Esophagus squamous epithelium (tissue), 4 donors: ENCODE measurements around the gene NSUN4.
"Not testable (repeated sequence)": the region's sequence is repeated elsewhere in the genome, so short reads cannot be mapped to it uniquely, and the experiment has no call there.

Experiments
- POLR2A ChIP-seq, 4 donors: fragments of 450-650 bp; IDR thresholded peaks; one replicate each; pipeline ENCODE4 v1.6.1; 2017; ENCODE audit warnings: antibody characterized with exemption in 4 of 4, mild to moderate bottlenecking in 4 of 4, moderate library complexity in 3 of 4
- TF ChIP-seq, protein P1 (sequence below), 6 experiments: fragments of 450-650 bp in 4 of 6; fragments of 200-600 bp in 2 of 6; sonication (generic) in 2 of 6; IDR thresholded peaks; one replicate each; pipeline ENCODE4 v1.5.1; 2016 to 2019; ENCODE audit warnings: antibody characterized with exemption in 6 of 6, mild to moderate bottlenecking in 4 of 6, moderate library complexity in 4 of 6

- TF ChIP-seq, protein P1, sequence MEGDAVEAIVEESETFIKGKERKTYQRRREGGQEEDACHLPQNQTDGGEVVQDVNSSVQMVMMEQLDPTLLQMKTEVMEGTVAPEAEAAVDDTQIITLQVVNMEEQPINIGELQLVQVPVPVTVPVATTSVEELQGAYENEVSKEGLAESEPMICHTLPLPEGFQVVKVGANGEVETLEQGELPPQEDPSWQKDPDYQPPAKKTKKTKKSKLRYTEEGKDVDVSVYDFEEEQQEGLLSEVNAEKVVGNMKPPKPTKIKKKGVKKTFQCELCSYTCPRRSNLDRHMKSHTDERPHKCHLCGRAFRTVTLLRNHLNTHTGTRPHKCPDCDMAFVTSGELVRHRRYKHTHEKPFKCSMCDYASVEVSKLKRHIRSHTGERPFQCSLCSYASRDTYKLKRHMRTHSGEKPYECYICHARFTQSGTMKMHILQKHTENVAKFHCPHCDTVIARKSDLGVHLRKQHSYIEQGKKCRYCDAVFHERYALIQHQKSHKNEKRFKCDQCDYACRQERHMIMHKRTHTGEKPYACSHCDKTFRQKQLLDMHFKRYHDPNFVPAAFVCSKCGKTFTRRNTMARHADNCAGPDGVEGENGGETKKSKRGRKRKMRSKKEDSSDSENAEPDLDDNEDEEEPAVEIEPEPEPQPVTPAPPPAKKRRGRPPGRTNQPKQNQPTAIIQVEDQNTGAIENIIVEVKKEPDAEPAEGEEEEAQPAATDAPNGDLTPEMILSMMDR (IDR thresholded peaks at IDR 0.05) = not testable (repeated sequence)
- TF ChIP-seq POLR2A (IDR thresholded peaks at IDR 0.05) = not testable (repeated sequence)
Observed at GRCh38 chr1:46322191-46322590, 18.4 kb upstream of the NSUN4 start.
